ENCODE results near the gene CARHSP1. TPM values are rescaled to one million over a fixed set of nuclear protein-coding genes. Genes with fewer than 3 reads are reported as not detected.

Gene CARHSP1
- polyA plus RNA-seq, 2 of the 4 experiments (the other 2 are of a cell fraction), result 53.9 to 172 TPM

DNA sequence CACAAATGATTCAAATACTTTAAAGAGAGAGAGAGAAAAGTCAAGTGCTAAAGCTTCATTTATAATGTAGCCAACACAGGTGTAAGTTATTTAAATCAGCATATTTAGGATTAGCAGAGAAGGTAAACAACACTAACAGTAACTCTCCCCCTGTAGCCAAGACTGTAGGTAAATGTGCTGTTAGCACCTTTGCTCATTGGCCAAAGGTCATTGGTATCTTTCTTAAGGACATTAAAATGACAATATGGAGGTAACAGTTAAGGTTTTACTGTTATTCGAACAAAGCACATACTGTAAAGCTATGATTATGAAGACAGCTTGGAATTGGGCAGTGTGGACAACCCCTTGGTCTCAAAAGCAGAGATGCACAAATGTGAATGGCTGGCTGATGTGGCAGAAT lies 42.0 kb upstream of the CARHSP1 start:
- Histone ChIP-seq H3K27ac (no peak overlapping the region), H3K9me3 (no peaks in the 10 kb centered on the region), H3K4me3 (no peak overlapping the region), H3K4me1 (peaks cover 6% of the 10 kb centered on the region; the same call in 1 of the 3 replicates), H3K4me2 (no peak overlapping the region)
- ATAC-seq (no peak), DNase-seq (ENCODE audit: low read depth in 1 of 2, low spot score in 1 of 2) (no peak), FAIRE-seq (no peak)
- CTCF ChIA-PET, result interaction anchor here (0.7 to 1.4 kb wide), 5 partner anchors 9 to 87 kb away, joined by 3 to 5 read pairs (median 4); no protein-coding TSS in a partner anchor
- POLR2A ChIA-PET, result no interaction called here
- TF ChIP-seq TP53 (CRISPR knock-in tag; IDR thresholded peaks at IDR 0.05) (no peak), RARB (CRISPR knock-in tag; IDR thresholded peaks at IDR 0.05) (no peak), POLR2A (IDR thresholded peaks at IDR 0.05; ENCODE audit: low read length) (no peak), NR3C1 (IDR thresholded peaks at IDR 0.05) (no peak)
- WGBS (ENCODE audit: missing lambda C conversion rate), result 86% methylated on average over 1 of the region's 1 CpG

GRCh38 chr16:8908810-8909468 lies 40.1 kb upstream of the CARHSP1 start:
- FAIRE-seq, result no peak
- CTCF ChIA-PET, result interaction anchor here (0.6 to 1.5 kb wide), 6 partner anchors 19 to 340 kb away, joined by 3 to 6 read pairs (median 4); no protein-coding TSS in a partner anchor

DNA sequence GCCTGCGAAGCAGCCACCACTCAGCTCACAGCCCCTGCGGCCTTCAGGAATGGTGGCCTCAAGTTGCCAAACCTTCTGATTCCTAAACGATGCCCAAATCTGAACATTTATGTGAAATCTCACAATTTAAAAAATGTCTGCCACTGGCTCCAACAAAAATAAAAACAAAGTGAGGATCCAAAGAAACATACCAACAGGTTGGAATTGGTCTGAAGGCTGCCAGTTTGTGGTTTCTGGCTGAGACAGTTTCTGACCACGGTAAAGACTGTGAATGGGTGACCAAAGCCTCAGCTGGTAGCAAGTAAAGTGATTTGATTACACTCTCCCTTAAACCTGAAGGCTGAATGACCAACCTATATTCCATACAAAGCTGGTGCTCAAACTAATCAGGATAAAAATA lies 38.3 kb upstream of the CARHSP1 start:
- Histone ChIP-seq H3K4me3 (no peak overlapping the region), H3K27ac (no peak overlapping the region), H3K9me3 (no peaks in the 10 kb centered on the region), H3K4me2 (no peak overlapping the region), H3K4me1 (peaks cover 6% of the 10 kb centered on the region; the same call in 1 of the 3 replicates)
- DNase-seq (ENCODE audit: low read depth in 1 of 2, low spot score in 1 of 2) (no peak), FAIRE-seq (no peak), ATAC-seq (no peak)
- no peak for TF ChIP-seq POLR2AphosphoS2 (conservative IDR thresholded peaks at IDR 0.05; ENCODE audit: low read length)
- no peak for TF ChIP-seq RCOR1 (IDR thresholded peaks at IDR 0.05; ENCODE audit: low read depth, low read length)
- no peak for TF ChIP-seq RFX5 (IDR thresholded peaks at IDR 0.05)
- no peak for TF ChIP-seq BCL3 (IDR thresholded peaks at IDR 0.05)
- no peak for TF ChIP-seq CHD4 (IDR thresholded peaks at IDR 0.05; ENCODE audit: borderline replicate concordance)
- TF ChIP-seq, protein P1, sequence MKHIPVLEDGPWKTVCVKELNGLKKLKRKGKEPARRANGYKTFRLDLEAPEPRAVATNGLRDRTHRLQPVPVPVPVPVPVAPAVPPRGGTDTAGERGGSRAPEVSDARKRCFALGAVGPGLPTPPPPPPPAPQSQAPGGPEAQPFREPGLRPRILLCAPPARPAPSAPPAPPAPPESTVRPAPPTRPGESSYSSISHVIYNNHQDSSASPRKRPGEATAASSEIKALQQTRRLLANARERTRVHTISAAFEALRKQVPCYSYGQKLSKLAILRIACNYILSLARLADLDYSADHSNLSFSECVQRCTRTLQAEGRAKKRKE (CRISPR knock-in tag; IDR thresholded peaks at IDR 0.05; ENCODE audit: low read depth), result no peak
- TF ChIP-seq REST (IDR thresholded peaks at IDR 0.05), result no peak
- TF ChIP-seq, protein P2, sequence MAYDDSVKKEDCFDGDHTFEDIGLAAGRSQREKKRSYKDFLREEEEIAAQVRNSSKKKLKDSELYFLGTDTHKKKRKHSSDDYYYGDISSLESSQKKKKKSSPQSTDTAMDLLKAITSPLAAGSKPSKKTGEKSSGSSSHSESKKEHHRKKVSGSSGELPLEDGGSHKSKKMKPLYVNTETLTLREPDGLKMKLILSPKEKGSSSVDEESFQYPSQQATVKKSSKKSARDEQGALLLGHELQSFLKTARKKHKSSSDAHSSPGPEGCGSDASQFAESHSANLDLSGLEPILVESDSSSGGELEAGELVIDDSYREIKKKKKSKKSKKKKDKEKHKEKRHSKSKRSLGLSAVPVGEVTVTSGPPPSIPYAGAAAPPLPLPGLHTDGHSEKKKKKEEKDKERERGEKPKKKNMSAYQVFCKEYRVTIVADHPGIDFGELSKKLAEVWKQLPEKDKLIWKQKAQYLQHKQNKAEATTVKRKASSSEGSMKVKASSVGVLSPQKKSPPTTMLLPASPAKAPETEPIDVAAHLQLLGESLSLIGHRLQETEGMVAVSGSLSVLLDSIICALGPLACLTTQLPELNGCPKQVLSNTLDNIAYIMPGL (CRISPR knock-in tag; IDR thresholded peaks at IDR 0.05; ENCODE audit: borderline replicate concordance), result no peak
- no peak for TF ChIP-seq JUNB (IDR thresholded peaks at IDR 0.05)
- TF ChIP-seq ELK1 (IDR thresholded peaks at IDR 0.05; ENCODE audit: low read depth, low read length), result no peak
- no peak for TF ChIP-seq CTCF (IDR thresholded peaks at IDR 0.05)
- TF ChIP-seq BHLHE40 (IDR thresholded peaks at IDR 0.05; ENCODE audit: low read depth, low read length), result no peak
- no peak for TF ChIP-seq ZC3H11A (IDR thresholded peaks at IDR 0.05)
- no peak for TF ChIP-seq FOXS1 (CRISPR knock-in tag; IDR thresholded peaks at IDR 0.05)
- no peak for TF ChIP-seq EHMT2 (IDR thresholded peaks at IDR 0.05; ENCODE audit: low read depth)
- TF ChIP-seq SMC3 (IDR thresholded peaks at IDR 0.05), result no peak
- CTCF ChIA-PET, result interaction anchor here (1.2 kb wide), 1 partner anchor 102 kb away, joined by 5 read pairs; no protein-coding TSS in a partner anchor
- POLR2A ChIA-PET, result interaction anchor here (1.6 kb wide), 1 partner anchor 38 kb away, joined by 4 read pairs; the partner anchor contains the start of gene CARHSP1
- WGBS (ENCODE audit: missing lambda C conversion rate), result 85% methylated on average over 4 of the region's 4 CpGs

More at GRCh38 chr16:8908810-8909468, 40.1 kb upstream of the CARHSP1 start:
- TF ChIP-seq JUNB (IDR thresholded peaks at IDR 0.05) (no peak), MAFK (IDR thresholded peaks at IDR 0.05; ENCODE audit: partially characterized antibody) (peak; percentile 89)
- H3K9me3 ChIP-seq, result no peaks in the 10 kb centered on the region
- peaks cover 6% of the 10 kb centered on the region; the same call in 1 of the 3 replicates for H3K4me1 ChIP-seq
- POLR2A ChIA-PET, result no interaction called here
- DNase-seq (ENCODE audit: low read depth in 1 of 2, low spot score in 1 of 2) (no peak), ATAC-seq (no peak)
- no peak overlapping the region for H3K4me2 ChIP-seq
- 88% methylated on average over 8 of the region's 8 CpGs for WGBS (ENCODE audit: missing lambda C conversion rate)
- 0 out of 6 replicates have a peak overlapping the region, but pooled peaks of 1 of the 2 experiments have one; percentile 3 for H3K27ac ChIP-seq
- no peak overlapping the region for H3K4me3 ChIP-seq
